OCI-LY3 (cell line): ENCODE measurements around the gene GDNF.

ENCODE experiments used
- EZH2phosphoT487 ChIP-seq: fragments of 200-600 bp; shearing (Covaris generic); IDR thresholded peaks from 2 replicates; pipeline ENCODE4 v1.6.1; 2018; ENCODE audit warnings: antibody characterized with exemption, mixed run types, low read depth
- TF ChIP-seq, protein P1 (sequence below): fragments of 200-600, 300-600 bp; sonication (generic); IDR thresholded peaks from 2 replicates; pipeline ENCODE4 v1.5.1; 2014; ENCODE audit warnings: antibody characterized with exemption, low read length, low read depth

DNA sequence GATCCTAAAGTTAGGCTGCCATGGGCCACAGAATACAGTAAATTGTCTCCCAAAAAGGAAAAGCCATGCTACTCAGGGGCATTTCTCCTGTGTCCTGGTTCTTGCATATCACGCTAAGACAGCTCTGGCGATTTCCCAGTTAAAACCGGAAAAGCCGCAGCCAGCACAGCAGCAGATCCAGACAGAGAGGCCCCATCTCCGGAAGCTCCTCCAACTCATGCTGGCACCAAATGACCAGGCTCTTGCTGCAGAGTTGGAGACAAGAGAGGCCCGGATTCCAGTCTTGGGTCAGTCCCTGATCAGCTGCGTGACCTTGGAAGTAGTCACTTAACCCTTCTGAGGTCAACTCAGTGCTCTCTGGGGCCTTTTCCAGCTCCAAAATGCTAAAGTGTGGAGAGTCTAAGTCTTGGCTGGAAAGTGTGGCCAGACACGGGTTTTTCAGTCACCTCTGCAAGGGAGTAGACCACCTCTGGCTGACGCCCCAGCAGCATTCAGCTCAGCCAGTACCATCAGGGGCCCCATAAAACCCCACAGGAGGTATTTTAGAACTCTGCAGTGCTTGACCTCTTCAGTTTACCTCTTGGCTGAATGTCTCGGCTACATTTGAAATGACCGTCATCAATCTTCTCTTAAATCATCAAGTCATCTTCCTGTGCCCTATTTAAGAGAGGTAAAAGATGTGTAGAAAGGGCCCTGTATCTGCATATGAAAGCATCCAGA, 16.2 kb downstream of the GDNF start:
- TF ChIP-seq, protein P1, sequence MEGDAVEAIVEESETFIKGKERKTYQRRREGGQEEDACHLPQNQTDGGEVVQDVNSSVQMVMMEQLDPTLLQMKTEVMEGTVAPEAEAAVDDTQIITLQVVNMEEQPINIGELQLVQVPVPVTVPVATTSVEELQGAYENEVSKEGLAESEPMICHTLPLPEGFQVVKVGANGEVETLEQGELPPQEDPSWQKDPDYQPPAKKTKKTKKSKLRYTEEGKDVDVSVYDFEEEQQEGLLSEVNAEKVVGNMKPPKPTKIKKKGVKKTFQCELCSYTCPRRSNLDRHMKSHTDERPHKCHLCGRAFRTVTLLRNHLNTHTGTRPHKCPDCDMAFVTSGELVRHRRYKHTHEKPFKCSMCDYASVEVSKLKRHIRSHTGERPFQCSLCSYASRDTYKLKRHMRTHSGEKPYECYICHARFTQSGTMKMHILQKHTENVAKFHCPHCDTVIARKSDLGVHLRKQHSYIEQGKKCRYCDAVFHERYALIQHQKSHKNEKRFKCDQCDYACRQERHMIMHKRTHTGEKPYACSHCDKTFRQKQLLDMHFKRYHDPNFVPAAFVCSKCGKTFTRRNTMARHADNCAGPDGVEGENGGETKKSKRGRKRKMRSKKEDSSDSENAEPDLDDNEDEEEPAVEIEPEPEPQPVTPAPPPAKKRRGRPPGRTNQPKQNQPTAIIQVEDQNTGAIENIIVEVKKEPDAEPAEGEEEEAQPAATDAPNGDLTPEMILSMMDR = no peak
- no peak for TF ChIP-seq EZH2phosphoT487
